Gastrocnemius medialis (tissue), 4 donors: ENCODE data around the gene FKRP.

Experiments used
- CTCF ChIP-seq, 5 experiments: fragments of 450-650 bp in 3 of 5; fragments of 200-600 bp in 2 of 5; sonication (generic) in 2 of 5; IDR thresholded peaks in 4 of 5; conservative IDR thresholded peaks in 1 of 5; 1 replicate in 4 of 5; 2 replicates in 1 of 5; pipeline ENCODE4 v1.5.1; 2016 to 2019; ENCODE audit warnings: antibody characterized with exemption in 5 of 5, mild to moderate bottlenecking in 3 of 5, moderate library complexity in 3 of 5
- POLR2A ChIP-seq, 2 donors: fragments of 450-650 bp; IDR thresholded peaks; one replicate each; pipeline ENCODE4 v1.6.1; 2017; ENCODE audit warnings: antibody characterized with exemption in 2 of 2, mild to moderate bottlenecking in 2 of 2, moderate library complexity in 2 of 2

DNA sequence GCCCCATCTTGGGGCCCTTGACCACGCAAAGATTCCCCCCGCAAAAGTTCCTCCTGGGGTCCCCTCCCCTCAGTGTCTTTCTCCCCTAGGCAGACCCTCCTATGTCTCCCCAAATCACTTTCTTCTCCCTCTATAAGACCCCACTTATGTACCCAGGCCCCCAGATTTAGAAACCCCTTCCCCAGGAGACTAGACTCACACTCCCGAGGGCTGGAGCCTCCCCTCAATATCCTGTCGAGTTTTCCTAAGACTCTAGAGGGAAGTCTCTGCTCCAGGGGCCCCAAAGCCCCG, 41.1 kb downstream of the FKRP start:
- TF ChIP-seq CTCF (IDR thresholded peaks at IDR 0.05 in 4 of 5, conservative IDR thresholded peaks at IDR 0.05 in 1 of 5) (no peak), POLR2A (IDR thresholded peaks at IDR 0.05) (no peak)
